ENCODE results near the gene UBR4.

DNA sequence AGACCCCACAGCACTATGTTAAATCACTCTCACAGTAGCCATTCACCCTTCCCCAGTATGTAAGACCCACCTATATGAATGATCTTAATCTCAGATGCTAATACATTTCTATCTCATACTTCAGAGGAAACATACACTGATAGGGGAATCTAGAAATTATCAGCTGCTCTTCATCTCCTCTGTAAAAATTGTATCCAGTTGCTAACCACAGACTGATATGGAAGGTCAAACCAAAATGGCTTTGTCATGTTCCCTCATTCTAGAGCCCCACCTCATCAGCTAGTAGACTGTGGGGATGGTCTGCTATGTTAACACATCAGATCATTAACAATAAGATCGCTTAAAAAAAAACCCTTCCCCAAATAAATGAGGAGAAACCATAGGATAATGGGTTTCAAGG lies 71.7 kb downstream of the UBR4 start:
- TF ChIP-seq JUND (IDR thresholded peaks at IDR 0.05) = no peak
- TF ChIP-seq EZH2 (IDR thresholded peaks at IDR 0.05) = no peak
- TF ChIP-seq, protein P1, sequence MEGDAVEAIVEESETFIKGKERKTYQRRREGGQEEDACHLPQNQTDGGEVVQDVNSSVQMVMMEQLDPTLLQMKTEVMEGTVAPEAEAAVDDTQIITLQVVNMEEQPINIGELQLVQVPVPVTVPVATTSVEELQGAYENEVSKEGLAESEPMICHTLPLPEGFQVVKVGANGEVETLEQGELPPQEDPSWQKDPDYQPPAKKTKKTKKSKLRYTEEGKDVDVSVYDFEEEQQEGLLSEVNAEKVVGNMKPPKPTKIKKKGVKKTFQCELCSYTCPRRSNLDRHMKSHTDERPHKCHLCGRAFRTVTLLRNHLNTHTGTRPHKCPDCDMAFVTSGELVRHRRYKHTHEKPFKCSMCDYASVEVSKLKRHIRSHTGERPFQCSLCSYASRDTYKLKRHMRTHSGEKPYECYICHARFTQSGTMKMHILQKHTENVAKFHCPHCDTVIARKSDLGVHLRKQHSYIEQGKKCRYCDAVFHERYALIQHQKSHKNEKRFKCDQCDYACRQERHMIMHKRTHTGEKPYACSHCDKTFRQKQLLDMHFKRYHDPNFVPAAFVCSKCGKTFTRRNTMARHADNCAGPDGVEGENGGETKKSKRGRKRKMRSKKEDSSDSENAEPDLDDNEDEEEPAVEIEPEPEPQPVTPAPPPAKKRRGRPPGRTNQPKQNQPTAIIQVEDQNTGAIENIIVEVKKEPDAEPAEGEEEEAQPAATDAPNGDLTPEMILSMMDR (IDR thresholded peaks at IDR 0.05 in 2 of 3, conservative IDR thresholded peaks at IDR 0.05 in 1 of 3; ENCODE audit: borderline replicate concordance in 1 of 3, insufficient read depth in 1 of 3, low read depth in 2 of 3, low read length in 2 of 3) = no peak
- TF ChIP-seq ZNF274 (IDR thresholded peaks at IDR 0.05; ENCODE audit: low read depth, low read length) = no peak
- no peak for TF ChIP-seq POLR2A (IDR thresholded peaks at IDR 0.05; ENCODE audit: borderline replicate concordance, extremely low read depth, insufficient read depth, insufficient read length)
- TF ChIP-seq, protein P2, sequence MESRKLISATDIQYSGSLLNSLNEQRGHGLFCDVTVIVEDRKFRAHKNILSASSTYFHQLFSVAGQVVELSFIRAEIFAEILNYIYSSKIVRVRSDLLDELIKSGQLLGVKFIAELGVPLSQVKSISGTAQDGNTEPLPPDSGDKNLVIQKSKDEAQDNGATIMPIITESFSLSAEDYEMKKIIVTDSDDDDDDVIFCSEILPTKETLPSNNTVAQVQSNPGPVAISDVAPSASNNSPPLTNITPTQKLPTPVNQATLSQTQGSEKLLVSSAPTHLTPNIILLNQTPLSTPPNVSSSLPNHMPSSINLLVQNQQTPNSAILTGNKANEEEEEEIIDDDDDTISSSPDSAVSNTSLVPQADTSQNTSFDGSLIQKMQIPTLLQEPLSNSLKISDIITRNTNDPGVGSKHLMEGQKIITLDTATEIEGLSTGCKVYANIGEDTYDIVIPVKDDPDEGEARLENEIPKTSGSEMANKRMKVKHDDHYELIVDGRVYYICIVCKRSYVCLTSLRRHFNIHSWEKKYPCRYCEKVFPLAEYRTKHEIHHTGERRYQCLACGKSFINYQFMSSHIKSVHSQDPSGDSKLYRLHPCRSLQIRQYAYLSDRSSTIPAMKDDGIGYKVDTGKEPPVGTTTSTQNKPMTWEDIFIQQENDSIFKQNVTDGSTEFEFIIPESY (IDR thresholded peaks at IDR 0.05; ENCODE audit: extremely low read depth, insufficient replicate concordance, low read length) = no peak
- no peak for TF ChIP-seq YY1 (IDR thresholded peaks at IDR 0.05; ENCODE audit: extremely low read depth, insufficient replicate concordance, low read depth, low read length)
- no peak for TF ChIP-seq ZFX (IDR thresholded peaks at IDR 0.05)
- TF ChIP-seq, protein P3, sequence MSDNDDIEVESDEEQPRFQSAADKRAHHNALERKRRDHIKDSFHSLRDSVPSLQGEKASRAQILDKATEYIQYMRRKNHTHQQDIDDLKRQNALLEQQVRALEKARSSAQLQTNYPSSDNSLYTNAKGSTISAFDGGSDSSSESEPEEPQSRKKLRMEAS (IDR thresholded peaks at IDR 0.05) = no peak
- TF ChIP-seq, protein P4, sequence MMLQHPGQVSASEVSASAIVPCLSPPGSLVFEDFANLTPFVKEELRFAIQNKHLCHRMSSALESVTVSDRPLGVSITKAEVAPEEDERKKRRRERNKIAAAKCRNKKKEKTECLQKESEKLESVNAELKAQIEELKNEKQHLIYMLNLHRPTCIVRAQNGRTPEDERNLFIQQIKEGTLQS (IDR thresholded peaks at IDR 0.05) = no peak
- no peak for TF ChIP-seq TCF7L2 (IDR thresholded peaks at IDR 0.05; ENCODE audit: borderline replicate concordance, extremely low read depth, insufficient read depth, insufficient read length)
- TF ChIP-seq POLR2AphosphoS5 (IDR thresholded peaks at IDR 0.05; ENCODE audit: low read depth, low read length) = no peak
- no peak for TF ChIP-seq CBX3 (IDR thresholded peaks at IDR 0.05; ENCODE audit: low read depth)
- TF ChIP-seq FOSL1 (IDR thresholded peaks at IDR 0.05; ENCODE audit: low read depth) = no peak

Data from HCT116 (cell line).